Stimulated activated CD4-positive, alpha-beta T cell treated with anti-CD3 and anti-CD28 coated beads, Interleukin-12 subunit alpha, Interleukin-12 subunit beta, amount 100 ng/mL, for 4 hours (primary cell): Measurements from ENCODE around the gene IGFBP3.

Source experiments
- DNase-seq: peaks from one replicate; pipeline ENCODE4 v3.0.0-alpha.2; 2020

The IGFBP3 gene

DNA sequence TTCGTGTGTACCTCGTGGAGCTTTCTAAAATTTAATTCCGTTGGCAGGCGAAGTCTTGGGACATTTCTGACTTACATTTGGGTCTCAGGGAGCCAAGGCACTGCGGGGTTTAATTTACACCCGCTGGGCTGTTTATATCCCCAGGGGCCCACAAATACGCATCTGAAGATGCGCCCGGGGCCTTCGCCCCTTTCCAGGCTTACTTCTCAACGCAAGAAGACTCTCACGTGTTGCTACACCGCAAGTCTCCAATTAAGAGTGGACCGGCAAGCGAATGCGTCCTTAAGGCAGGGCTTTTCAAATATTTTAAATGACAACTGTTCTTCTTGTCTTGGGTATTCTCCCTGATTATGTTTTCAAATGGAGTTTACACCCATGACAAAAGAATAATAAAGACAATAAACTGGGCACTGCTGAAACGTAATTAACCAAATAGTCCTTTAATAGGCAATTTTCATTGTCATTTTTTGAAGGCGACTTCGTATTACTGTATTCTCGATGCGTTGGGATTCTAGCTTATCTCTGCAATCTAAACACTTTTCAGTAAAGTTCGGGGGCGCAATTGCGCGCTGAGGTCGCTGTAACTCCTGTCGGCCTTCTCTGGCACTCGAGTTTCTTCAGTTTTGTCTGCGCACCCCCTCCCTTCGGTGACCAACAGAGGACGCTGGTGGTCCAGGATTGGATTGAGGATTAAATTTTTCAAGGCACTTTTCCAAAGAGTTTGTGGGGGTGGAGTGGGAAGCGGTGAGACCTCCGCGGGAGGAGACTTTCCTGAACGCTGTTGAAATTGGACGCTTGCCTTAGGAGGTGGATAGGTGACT, 837 bp upstream of the IGFBP3 start:
- DNase-seq = no peak

DNA sequence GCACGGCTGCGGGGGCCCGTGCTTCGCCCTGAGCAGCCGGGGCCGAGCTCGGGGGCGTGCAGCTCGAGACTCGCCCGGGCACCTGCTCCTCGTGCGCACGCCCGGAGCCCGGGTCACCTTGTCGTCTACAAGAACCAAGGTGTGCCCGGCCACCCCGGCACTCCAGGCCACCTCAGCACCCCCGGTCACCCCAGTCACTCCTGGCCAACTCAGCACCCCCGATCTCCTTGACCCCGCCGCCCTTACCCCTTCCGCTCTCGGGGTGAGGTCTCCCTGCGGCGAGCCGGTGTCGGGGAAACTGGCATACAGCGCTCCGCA, 268 bp upstream of the IGFBP3 start:
- DNase-seq = no peak

DNA sequence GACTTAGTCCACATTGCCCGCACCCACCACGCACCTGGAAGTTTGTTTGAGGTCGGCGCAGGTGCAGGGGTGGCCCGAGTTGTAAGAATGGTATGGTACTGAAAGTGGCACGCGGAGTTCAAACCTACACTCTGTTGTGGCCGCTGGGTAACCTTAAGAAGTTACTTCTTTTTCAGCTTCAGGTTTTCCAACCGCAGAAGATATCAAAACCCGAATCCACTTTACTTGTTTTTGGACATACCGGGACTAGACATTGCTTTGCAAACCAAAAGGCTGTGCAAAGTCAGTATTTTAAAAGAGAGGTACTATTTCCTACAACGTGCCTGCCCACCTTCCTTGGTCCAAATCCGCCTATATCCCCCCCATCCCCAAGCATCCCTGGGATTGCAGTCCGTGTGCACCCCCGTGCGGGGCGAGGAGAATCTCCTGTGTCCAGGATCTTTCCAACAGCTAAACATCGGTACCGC, 1.0 kb downstream of the IGFBP3 start:
- no peak for DNase-seq

DNA sequence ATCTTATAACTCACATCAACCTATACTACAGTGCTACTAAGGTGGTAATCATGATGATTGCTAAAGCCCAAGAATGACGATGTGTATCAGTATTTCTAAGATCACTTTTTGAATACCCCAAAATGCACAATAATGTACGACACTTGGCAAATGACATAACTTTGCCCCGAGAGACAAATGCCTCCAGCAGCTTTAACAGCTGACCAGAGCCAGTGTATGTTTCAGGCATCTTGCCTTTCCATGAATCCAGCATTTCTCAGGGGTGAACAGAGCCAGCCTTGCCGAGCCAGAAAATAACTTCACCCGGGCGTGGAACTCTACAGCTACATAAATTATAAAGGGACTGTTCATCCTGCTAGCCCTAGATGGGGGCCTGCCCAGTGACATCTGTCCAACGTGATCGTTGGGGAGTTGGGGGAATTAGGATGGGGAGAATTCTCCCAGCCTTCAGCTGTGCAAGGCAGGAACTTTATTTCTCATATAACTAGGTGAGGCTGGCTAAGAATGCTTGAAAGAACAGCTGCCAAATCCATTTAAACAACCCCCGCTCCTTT, 1.8 kb downstream of the IGFBP3 start:
- no peak for DNase-seq

DNA sequence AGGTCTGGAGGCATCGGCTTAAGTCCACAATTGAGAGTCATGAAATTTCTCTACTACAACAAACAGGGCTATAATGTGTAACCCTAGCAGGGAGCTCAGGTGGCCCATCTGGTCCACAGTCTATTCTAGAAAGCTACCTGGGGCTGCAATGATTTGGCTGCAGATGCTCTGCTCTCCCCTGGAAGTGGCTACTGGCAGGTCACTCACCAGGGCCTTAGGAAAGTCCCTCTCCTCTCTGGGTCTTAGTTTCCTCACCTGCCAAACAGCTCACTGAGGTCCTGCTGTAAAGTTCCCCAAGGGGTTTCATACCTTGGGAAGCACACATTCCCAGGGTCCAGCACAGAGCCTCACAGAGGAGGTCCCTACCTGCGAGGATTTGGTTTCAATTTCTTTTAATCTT, 2.5 kb downstream of the IGFBP3 start:
- DNase-seq = no peak

DNA sequence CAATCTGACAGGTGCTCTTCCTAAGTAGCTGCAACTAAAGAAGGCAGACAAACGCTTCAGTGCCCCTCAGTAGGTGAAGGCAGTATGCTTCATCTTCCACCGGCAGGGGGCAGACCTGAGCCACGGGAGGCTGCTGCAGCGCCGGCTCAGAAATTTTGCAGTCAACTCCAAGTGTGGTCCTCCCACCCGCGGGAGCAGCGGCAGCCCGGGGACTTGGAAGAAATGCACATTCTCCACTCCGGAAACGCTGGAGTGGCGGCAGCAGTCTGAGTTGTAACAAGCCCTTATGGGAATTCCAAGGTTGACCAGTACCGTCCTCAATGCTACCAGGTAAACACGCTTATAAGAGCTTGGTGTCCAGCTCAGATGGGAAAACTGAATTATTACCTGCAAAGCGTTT, 3.4 kb downstream of the IGFBP3 start:
- DNase-seq = peak; percentile 76

DNA sequence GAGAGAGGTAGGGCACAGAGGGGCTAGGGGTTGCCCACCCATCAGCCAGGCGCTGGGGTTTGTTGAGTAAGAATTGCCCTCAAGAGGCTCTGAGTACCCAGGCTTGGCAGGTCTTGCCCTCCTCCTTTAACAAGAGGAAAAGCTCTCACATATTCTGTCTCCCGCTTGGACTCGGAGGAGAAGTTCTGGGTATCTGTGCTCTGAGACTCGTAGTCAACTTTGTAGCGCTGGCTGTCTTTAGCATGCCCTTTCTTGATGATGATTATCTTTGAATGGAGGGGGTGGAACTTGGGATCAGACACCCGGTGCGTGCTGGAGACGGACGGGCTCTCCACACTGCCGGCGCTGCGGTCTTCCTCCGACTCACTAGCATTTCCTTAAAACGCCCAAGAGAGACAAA, 4.0 kb downstream of the IGFBP3 start:
- no peak for DNase-seq

DNA sequence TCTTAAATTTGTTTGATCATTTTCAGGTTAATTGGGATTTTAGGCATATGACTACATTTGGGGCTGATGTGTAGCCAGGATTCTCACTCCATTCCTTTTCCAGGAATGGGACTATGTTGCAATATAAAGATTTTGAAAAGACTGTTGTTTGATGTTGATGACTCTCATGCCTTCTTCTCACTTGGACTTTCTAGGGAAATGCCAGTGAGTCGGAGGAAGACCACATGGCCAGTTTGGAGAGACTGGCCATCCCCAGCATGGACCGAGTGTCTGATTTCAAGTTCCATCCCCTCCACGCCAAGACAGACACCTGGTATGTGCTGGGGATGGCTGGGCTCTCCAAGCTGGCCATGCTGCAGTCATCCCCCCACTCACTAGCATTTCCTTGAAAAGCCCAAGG, 5.5 kb downstream of the IGFBP3 start:
- no peak for DNase-seq

DNA sequence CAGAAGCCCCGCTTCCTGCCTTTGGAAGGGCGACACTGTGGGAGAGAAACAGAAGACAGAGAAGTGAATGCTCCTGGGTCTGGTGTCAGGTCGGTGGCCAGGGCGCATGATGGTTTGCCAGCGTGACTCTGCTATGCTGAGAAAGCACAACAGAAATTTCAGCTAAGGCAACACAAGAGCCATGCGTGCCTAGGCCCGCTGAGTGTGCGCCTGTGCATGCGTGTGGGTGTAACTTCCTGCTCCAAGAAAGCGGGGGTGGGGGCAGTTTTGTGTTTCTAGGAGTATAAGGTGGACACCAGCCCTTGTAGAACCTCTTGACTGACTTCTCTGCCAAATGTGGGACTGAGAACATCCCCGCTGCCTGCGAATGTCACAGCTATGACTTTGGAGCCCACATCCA, 6.2 kb downstream of the IGFBP3 start:
- no peak for DNase-seq

DNA sequence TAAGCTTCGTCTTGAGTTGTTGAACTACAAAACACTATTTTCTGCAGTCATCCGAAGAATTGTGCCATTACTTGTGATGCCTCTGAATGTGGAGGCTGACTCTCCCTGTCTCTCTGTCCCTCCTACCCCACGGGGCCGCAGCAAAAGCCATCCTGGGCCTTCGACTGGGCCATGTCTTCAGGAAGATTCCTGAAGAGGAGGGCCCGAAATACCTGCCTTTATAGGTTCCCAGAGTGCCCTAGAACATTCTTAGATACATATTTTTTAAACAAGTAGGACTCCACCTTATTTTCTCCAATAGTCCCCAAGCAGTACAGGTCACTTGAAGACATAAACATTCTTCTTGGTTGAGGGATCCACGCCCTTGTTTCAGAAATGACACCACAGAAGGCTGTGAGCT, 8.1 kb downstream of the IGFBP3 start:
- no peak for DNase-seq

DNA sequence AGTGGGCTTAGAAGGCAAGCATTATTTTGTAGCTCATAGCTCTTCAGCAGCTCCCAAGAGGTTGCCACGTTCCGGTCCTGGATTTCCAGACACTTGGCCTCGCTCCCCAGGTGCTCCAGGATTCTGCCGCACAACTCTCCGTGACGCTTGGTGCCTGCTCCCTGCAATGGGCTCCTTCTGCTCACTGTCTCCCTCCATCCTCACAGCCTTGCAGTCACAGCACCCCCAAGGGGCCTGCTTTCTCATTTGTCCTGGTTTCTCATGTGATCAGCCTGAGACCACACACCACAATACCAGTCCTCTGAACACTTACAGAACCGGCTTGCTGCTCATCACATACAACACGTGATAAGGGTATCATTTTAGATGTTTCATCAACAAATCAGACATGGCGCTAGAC, 9.8 kb downstream of the IGFBP3 start:
- DNase-seq = no peak

DNA sequence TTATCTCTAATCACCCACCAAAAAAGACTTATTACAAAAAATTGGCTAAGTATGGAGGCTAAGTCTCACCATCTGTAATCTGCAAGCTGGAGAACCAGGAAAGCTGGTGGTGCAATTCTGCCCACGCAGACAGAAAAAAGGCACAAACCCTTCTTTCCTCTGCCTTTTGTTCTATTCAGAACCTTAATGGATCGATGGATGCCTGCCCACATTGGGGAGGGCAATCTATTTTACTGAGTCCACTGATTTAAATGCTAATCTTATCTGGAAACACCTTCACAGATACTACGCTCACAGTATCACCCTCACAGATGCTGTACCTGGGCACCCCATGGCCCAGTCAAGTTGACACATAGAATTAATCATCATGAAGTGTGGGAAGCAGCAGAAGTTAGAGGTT, 10.2 kb downstream of the IGFBP3 start:
- no peak for DNase-seq

DNA sequence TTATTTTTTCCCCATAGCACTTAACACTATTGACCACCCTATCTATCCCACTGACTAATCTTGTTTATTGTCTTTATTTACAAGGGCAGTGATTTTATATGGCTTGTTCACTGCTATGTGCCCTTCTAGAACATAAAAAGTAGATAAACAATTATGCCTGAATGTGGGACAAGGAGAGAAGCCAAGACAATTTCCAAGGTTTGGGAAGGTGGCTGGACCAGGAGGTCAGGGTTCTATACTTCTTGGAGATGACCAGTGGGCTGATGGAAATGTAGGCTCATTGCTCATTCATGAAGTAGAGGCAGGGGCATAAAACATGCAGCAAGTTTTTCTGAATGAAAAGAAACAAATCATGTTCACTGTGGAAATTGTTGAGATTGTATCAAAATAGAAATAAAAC, 11.5 kb downstream of the IGFBP3 start:
- DNase-seq = no peak

DNA sequence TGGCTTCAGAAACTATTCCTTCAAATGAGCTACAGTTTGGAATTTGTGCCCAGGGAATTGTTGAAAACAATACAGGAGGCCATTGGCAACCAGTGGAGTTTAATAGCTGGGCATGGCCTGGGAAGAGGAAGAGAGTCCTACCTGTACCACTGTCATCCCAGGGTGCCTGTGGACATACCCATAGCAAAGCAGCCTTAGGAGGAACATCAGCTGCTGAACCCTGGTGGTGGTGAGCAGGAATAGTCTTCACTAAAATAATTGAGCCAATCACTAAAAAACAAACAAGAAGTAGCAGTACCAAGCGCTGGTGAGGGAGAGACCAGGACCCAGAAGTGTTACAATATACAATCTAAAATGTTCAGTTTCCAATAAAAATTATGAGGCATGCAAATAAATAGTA, 18.3 kb downstream of the IGFBP3 start:
- no peak for DNase-seq

DNA sequence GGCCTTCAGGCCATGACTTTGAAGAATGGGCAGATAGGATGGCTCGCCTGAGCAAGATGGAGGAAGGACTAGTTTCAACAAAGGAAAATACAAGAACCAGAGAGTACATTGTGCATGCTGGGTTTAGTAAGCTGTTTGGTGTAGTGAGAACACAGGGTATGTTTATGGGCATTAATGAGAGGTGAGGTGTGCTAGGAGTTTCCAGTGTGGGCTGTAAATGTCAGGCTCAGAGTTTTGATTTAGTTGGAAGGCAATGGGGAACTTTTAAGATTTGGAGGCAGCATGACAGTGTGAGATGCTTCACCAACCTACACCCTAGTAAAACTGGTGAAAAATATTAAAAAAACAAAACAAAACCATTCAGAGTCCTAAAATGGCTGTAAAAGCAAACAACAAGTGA, 19.5 kb downstream of the IGFBP3 start:
- no peak for DNase-seq

DNA sequence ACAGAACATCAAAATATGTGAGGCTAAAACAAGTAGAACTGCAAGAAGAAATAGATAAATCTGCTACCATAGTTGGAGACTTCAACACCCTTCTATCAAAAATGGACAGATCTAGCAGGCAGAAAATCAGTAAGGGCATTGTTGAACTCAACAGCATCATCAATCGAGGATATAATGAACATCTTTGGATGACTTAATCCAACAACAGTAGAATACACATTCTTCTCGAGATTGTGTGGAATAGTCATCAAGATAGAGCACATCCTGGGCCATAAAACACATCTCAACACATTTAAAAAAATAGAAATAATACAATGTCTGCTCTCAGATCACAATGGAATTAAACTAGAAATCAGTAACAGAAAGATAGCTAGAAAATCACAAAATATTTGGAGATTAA, 22.9 kb downstream of the IGFBP3 start:
- no peak for DNase-seq

DNA sequence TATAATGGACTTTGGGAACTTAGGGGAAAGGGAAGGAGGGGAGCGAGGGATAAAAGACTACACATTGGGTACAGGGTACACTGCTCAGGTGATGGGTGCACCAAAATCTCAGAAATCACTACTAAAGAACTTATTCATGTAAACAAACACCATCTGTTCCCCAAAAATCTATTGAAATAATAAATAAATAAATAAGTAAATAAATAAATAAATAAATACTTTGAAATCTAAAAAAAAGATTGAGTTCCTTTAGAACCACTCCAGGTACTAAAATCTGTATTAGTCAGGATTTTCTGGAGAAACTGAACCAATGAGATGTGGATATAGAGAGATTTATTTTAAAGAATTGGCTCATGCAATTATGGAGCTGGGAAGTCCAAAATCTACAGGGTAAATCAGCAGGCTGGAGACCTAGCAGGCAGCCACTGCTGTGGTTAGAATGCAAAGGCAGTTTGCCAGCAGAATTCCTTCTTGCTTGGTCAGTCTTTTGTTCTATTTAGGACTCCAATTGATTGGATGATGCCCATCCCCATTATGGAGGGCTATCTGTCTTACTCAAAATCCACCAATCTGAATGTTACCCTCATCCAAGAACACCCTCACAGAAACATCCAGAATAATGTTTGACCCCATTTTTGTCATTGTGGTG, 23.9 kb downstream of the IGFBP3 start:
- DNase-seq = no peak

DNA sequence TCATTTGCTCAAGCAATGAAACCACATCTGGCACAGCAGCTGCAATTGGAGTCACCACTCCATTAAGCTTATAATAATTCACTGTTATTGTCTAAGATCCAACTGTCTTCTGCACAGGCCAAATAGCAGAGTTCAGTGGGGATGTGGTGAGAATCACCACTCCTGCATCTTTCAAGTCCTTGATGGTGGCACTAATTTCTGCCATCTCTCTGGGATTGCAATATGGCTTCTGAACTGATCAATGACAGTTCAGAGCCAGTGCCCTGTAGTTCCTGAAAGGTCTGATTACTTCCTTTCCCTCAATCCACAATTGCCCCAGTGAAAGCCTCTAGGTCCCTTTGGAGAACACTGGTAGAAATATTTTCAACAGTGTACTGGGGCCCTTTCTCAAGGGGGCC, 26.4 kb downstream of the IGFBP3 start:
- DNase-seq = no peak

DNA sequence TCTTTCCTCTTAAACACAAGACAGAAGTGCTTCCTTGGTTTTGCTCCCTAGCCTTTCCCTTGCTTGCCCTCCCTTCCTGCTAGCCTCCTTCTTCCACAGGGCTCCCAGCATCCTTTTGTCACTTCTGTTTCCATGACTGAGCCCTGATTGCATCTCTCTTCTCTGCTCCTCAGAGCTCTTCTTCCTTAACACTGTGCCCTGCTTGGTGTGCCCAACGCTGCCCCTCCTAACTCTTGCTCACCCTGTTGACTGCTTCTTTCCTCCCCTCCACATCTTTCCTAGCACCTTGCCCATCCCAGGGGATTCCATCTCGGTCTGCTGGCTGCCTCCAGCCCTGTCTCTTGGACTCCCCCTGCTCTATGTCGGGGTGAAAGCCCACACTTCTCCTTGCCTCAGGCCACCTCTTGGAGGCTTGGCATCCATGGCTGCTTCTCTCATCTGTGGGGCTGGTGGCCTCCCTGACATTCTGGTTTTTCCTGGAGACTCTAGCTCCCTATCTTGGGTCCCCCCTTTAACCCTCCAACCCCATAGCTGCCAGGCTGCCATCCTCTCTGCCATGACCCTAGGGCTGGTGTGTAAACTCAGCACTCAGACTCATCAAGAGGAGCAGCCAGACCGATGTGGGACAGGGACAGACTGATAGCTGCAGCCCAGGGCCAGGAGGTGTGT, 26.9 kb downstream of the IGFBP3 start:
- DNase-seq = no peak

DNA sequence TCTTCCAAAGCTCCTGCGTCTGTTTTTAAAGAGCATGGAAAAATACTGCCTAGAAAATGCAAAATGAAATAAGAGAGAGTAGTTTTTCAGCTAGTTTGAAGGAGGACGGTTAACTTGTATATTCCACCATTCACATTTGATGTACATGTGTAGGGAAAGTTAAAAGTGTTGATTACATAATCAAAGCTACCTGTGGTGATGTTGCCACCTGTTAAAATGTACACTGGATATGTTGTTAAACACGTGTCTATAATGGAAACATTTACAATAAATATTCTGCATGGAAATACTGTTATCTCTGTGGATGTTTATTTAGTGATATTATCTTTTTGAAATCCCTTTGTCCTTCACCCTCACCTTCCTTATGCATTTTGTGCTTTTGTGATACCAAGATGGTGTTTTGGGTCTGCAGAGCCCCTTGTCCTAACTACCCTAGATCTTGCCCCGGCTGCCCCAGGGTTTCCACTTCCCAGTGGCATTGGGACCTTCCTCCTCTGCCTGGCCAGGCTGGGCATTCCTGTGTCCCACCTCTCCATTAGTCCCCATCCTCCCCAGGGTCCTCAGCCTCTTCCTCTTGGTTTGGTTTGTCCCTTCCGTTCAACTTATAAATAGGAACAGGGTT, 27.6 kb downstream of the IGFBP3 start:
- DNase-seq = no peak

DNA sequence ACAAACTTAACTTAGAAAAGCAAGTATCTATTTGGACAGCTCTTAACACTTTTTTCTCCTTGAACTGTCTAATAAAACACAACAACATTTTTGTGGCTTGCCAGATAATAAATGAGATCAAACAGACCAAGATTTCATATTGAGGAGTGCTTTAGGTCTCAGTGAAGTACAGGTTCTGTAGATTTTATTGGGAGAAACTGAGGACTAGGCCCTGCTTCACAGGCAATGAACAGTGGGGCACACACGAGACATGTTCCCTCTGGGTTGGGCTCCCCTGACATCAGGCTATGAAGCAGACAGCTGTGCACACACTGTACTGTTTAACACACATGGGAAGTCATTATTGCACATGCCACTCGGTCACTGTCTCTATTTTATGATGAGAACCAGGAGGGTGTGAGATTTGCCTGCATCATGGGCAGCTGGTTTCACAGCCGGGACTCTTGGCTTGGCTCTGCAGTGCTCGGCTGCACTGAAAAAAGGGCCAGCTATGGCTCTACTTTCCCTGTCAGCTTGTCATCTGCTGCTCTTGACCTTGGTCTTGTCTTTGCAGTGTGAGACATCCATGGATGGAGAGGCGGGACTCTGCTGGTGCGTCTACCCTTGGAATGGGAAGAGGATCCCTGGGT, 28.6 kb downstream of the IGFBP3 start:
- no peak for DNase-seq

DNA sequence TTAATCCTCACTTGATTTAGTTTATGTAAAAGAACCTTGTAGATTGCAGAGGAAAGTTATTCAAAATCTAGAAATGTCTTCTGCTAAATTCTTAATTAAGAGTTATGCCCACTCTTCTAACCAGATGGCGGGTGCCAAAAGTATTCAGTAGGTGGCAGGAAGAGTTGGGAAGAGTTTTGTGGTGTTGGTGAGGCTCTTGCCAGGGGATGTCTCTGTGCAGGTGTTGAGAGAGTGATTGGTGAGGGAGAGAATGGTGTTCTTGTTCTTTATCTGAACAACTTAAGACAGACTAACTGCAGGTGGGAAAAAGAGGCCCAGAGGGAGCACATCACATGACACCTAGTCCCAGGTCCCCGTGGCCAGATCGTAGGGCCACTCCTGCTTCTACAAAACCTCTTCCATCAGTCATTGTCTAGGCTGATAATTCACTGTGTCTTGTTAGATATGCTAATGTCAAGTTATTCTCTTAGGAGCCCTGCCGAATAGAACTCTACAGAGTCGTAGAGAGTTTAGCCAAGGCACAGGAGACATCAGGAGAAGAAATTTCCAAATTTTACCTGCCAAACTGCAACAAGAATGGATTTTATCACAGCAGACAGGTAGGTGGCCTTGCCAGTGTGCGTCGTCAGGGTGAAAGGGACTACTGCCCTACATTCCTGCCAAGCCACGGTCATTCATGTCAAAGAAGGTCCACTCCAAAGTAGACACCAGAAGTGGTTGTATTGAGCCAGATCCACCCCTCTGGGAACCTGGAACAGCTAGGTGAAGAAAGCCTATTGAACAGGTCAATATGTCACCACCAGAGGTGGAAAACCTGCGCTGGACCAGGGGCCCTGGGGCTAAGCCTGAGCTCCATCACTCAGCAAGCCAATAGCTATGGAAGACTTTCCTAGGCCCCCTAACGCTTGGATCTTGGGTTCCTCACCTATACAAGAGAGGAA, 29.3 kb downstream of the IGFBP3 start:
- no peak for DNase-seq
